HepG2 (cell line): ENCODE measurements around the gene CAPN11. TPM values are rescaled to one million over a fixed set of nuclear protein-coding genes. Genes with fewer than 3 reads are reported as not detected.

Source experiments
- ATAC-seq: fragments of 200-7000 bp; cut with Tn5 transposase; 3 replicates; pipeline ENCODE4 v1.9.1; 2020; ENCODE audit warnings: mild to moderate bottlenecking, moderate library complexity
- BruUV-seq: library from RNA; stranded (reverse); fragments of 400-500 nt; replicated peaks from 2 replicates; lab custom pipeline; 2021; lab: Mats Ljungman, UMichigan
- CTCF ChIA-PET: fragments of 300-600 bp; formaldehyde crosslinking; extraction: SDS; loops from one replicate; lab custom pipeline; 2021; ENCODE audit warnings: low total read pairs, inconsistent platforms, low intra/inter-chr PET ratio; lab: Yijun Ruan, JAX
- POLR2A ChIA-PET: fragments of 350-600 bp; sonication (Branson Sonifier 250); formaldehyde crosslinking; loops from one replicate; lab custom pipeline; 2020; ENCODE audit warnings: antibody characterized with exemption, inconsistent platforms; lab: Yijun Ruan, JAX
- DNase-seq: peaks from one replicate; pipeline ENCODE4 v3.0.0-alpha.2; 2015; ENCODE audit warnings: low spot score
- FAIRE-seq: peaks from 3 replicates; lab custom pipeline; 2011; peaks lifted over from hg19 to GRCh38; lab: Jason Lieb, UNC
- H2AFZ ChIP-seq: one replicate; pipeline ENCODE4 v1.6.1; 2011; ENCODE audit warnings: low read length, inconsistent platforms
- H3K27ac ChIP-seq: fragments of 300-600 bp; 3 replicates; pipeline ENCODE4 v1.8.0; 2011; ENCODE audit warnings: mixed run types, mild to moderate bottlenecking, mixed read lengths, low read length, inconsistent platforms; ENCODE audit not compliant: insufficient read depth; ENCODE audit errors: extremely low read length
- H3K27me3 ChIP-seq, 2 experiments: fragments of 200-600 bp in 1 of 2; 2 replicates in 1 of 2; 3 replicates in 1 of 2; pipeline versions ENCODE4 v1.6.0 to v1.8.0; 2011; ENCODE audit warnings: low read length in 2 of 2, mild to moderate bottlenecking in 2 of 2, moderate library complexity in 2 of 2, inconsistent platforms in 1 of 2; ENCODE audit not compliant: insufficient read depth in 2 of 2, control insufficient read depth in 1 of 2
- H3K36me3 ChIP-seq, 2 experiments: fragments of 200-600 bp in 1 of 2; replicated peaks in 1 of 2; 2 replicates in 1 of 2; 3 replicates in 1 of 2; pipeline versions ENCODE4 v1.5.1 to v1.8.0; 2011; ENCODE audit warnings: low read length in 2 of 2, inconsistent platforms in 1 of 2; ENCODE audit not compliant: insufficient read depth in 2 of 2, control insufficient read depth in 1 of 2
- H3K4me1 ChIP-seq: 2 replicates; pipeline ENCODE4 v1.5.1; 2012; ENCODE audit warnings: low read length, inconsistent platforms; ENCODE audit not compliant: insufficient read depth
- H3K4me2 ChIP-seq: 2 replicates; pipeline ENCODE4 v1.6.0; 2011; ENCODE audit warnings: low read depth, low read length, inconsistent platforms
- H3K4me3 ChIP-seq, 3 experiments: fragments of 200-600 bp in 1 of 3; sonication (generic), shearing (Covaris generic) in 1 of 3; replicated peaks in 1 of 3; 2 replicates each; pipeline ENCODE4 v1.5.1; 2011 to 2016; ENCODE audit warnings: low read length in 3 of 3, inconsistent platforms in 2 of 3, low read depth in 2 of 3, mild to moderate bottlenecking in 2 of 3, control low read depth in 1 of 3, mixed read lengths in 1 of 3; ENCODE audit not compliant: insufficient read depth in 1 of 3
- H3K79me2 ChIP-seq: one replicate; pipeline ENCODE4 v1.6.1; 2011; ENCODE audit warnings: low read length, inconsistent platforms; ENCODE audit not compliant: insufficient read depth
- H3K9ac ChIP-seq: 2 replicates; pipeline ENCODE4 v1.6.0; 2011; ENCODE audit warnings: mild to moderate bottlenecking, low read depth, low read length, inconsistent platforms; ENCODE audit not compliant: insufficient read depth
- H3K9me3 ChIP-seq: 2 replicates; pipeline ENCODE4 v1.5.1; 2012; ENCODE audit warnings: mild to moderate bottlenecking, low read length
- H4K20me1 ChIP-seq: 2 replicates; pipeline ENCODE4 v1.6.0; 2011; ENCODE audit warnings: inconsistent platforms, mild to moderate bottlenecking, low read length, moderate library complexity; ENCODE audit not compliant: insufficient read depth
- ARHGAP35 ChIP-seq: sonication (generic); formaldehyde crosslinking; IDR thresholded peaks from 2 replicates; pipeline ENCODE4 v1.9.0; 2022; ENCODE audit warnings: mild to moderate bottlenecking, inconsistent platforms, moderate library complexity, missing genetic modification reagents, borderline replicate concordance
- BRCA1 ChIP-seq: sonication (generic); formaldehyde crosslinking; IDR thresholded peaks from 2 replicates; pipeline ENCODE4 v1.4.0; 2020; ENCODE audit warnings: missing genetic modification reagents
- DR1 ChIP-seq: sonication (generic); formaldehyde crosslinking; IDR thresholded peaks from 2 replicates; pipeline ENCODE4 v1.8.0; 2021; ENCODE audit warnings: mild to moderate bottlenecking, missing genetic modification reagents, inconsistent platforms
- ESRRA ChIP-seq: sonication (generic); formaldehyde crosslinking; IDR thresholded peaks from 2 replicates; pipeline ENCODE4 v1.5.1; 2020; ENCODE audit warnings: mild to moderate bottlenecking, low read depth, missing genetic modification reagents
- EZH2 ChIP-seq: conservative IDR thresholded peaks from 2 replicates; pipeline ENCODE4 v1.6.1; 2012; ENCODE audit warnings: mild to moderate bottlenecking, low read depth, low read length, moderate library complexity
- GPN1 ChIP-seq: sonication (generic); formaldehyde crosslinking; IDR thresholded peaks from 2 replicates; pipeline ENCODE4 v1.5.1; 2020; ENCODE audit warnings: missing genetic modification reagents, borderline replicate concordance
- IRF2 ChIP-seq: IDR thresholded peaks from 2 replicates; pipeline ENCODE4 v1.6.1; 2018; ENCODE audit warnings: missing genetic modification reagents, missing compliant biosample characterization
- KLF16 ChIP-seq, 2 experiments: sonication (generic) in 1 of 2; formaldehyde crosslinking in 1 of 2; IDR thresholded peaks; 2 replicates each; pipeline versions ENCODE4 v1.6.1 to v1.8.0; 2016 to 2023; ENCODE audit warnings: missing genetic modification reagents in 2 of 2, missing compliant biosample characterization in 1 of 2
- MTA1 ChIP-seq: sonication (generic); formaldehyde crosslinking; IDR thresholded peaks from 2 replicates; pipeline ENCODE4 v1.4.0; 2020; ENCODE audit warnings: missing genetic modification reagents, mild to moderate bottlenecking, borderline replicate concordance
- RBAK ChIP-seq: sonication (generic); formaldehyde crosslinking; IDR thresholded peaks from 2 replicates; pipeline ENCODE4 v1.5.1; 2020; ENCODE audit warnings: mild to moderate bottlenecking, missing genetic modification reagents
- SAFB2 ChIP-seq: sonication (generic); formaldehyde crosslinking; IDR thresholded peaks from 2 replicates; pipeline ENCODE4 v1.5.1; 2020; ENCODE audit warnings: missing genetic modification reagents, low read depth, mild to moderate bottlenecking, borderline replicate concordance
- TAF1 ChIP-seq: sonication (generic); formaldehyde crosslinking; IDR thresholded peaks from 2 replicates; pipeline ENCODE4 v1.4.0; 2020; ENCODE audit warnings: missing genetic modification reagents
- ZFAT ChIP-seq: sonication (generic); formaldehyde crosslinking; conservative IDR thresholded peaks from 2 replicates; pipeline ENCODE4 v1.8.1; 2023; ENCODE audit warnings: missing genetic modification reagents, inconsistent platforms
- ZNF512 ChIP-seq: sonication (generic); formaldehyde crosslinking; IDR thresholded peaks from 2 replicates; pipeline ENCODE4 v1.4.0; 2020; ENCODE audit warnings: mild to moderate bottlenecking, missing genetic modification reagents
- ZNF607 ChIP-seq: sonication (generic); formaldehyde crosslinking; IDR thresholded peaks from 2 replicates; pipeline ENCODE4 v1.5.1; 2020; ENCODE audit warnings: missing genetic modification reagents, mild to moderate bottlenecking, borderline replicate concordance
- ZNF614 ChIP-seq: IDR thresholded peaks from 2 replicates; pipeline ENCODE4 v1.6.1; 2018; ENCODE audit warnings: missing biosample characterization, missing genetic modification reagents, inconsistent platforms, borderline replicate concordance
- WGBS: methylation state at CpG from one replicate; pipeline ENCODE4 v1.1.6; 2017; ENCODE audit warnings: low lambda C conversion rate; 5-methylcytosine and 5-hydroxymethylcytosine counted together
- in situ Hi-C: cut with HindIII; loops from 2 replicates; pipeline ENCODE4 v1.10.0; 2017; ENCODE audit warnings: low pct_unique_long_range_greater_than_20kb; ENCODE audit not compliant: extremely low pct_ligation_motif_present
- intact Hi-C: fragments of 100-400 bp; cut with micrococcal nuclease; formaldehyde crosslinking; loops from one replicate; pipeline ENCODE4 v1.10.0; 2022; ENCODE audit not compliant: unreplicated experiment
- polyA plus RNA-seq, 8 experiments: library from polyadenylated mRNA; depleted of rRNA in 3 of 8; stranded (reverse) in 7 of 8; unstranded in 1 of 8; fragments of >200 nt; fragmentation: Illumina TruSeq in 4 of 8; extraction: Trizol in 4 of 8; gene quantifications; 2 replicates each; pipeline versions ENCODE4 v1.2.1 to v1.2.3, GENCODE V29; 2011 to 2016; ENCODE audit warnings: low read depth in 4 of 8, missing spikeins in 1 of 8, mixed read lengths in 1 of 8; ENCODE audit not compliant: insufficient read depth in 1 of 8
- total RNA-seq, 5 experiments: library from RNA; depleted of rRNA; stranded (reverse); fragments of >200 nt; fragmentation: Illumina TruSeq; extraction: Trizol; gene quantifications; 2 replicates each; pipeline ENCODE4 v1.2.3, GENCODE V29; 2016; ENCODE audit warnings: low read depth in 1 of 5
- TF ChIP-seq, protein P1 (sequence below): sonication (generic); formaldehyde crosslinking; IDR thresholded peaks from 2 replicates; pipeline ENCODE4 v1.4.0; 2020; ENCODE audit warnings: mild to moderate bottlenecking, missing genetic modification reagents

The CAPN11 gene
- total and polyA plus RNA-seq, 2 of the 13 experiments (the other 11 are each of a cell fraction or from before 2014, with no cell fraction given), result 0.07 to 0.11 TPM

- H3K9ac ChIP-seq, result no peak overlapping the region
- no peaks in the 10 kb centered on the region for H4K20me1 ChIP-seq
- in situ Hi-C loops (no loop called here), intact Hi-C loops (no loop called here)
- H3K4me1 ChIP-seq, result peaks cover 60% of the 10 kb centered on the region
- BruUV-seq, result no TSS peak
- H3K36me3 ChIP-seq, result no peaks in the 10 kb centered on the region
- H3K27ac ChIP-seq, result no peak overlapping the region
- H3K27me3 ChIP-seq, result peaks cover 0 to 14% of the 10 kb centered on the region in 2 experiments; a peak in 3 of 5 replicates
- H3K4me2 ChIP-seq, result peak overlapping the region; percentile 25
- no peak overlapping the region for H3K4me3 ChIP-seq
- FAIRE-seq, result no peak
- ChIA-PET CTCF (no interaction called here), POLR2A (interaction anchor here (0.6 to 3.3 kb wide), 8 partner anchors 10 to 67 kb away, joined by 3 to 14 read pairs (median 4); partner anchors contain the start of gene HSP90AB1)
- H3K9me3 ChIP-seq, result no peaks in the 10 kb centered on the region
- H2AFZ ChIP-seq, result no peak overlapping the region
- TF ChIP-seq ZNF614, result 0 out of 2 replicates have a peak, but pooled peaks have one; percentile 2
- TF ChIP-seq MTA1 (CRISPR knock-in tag), result 0 out of 2 replicates have a peak, but pooled peaks have one; percentile 6
- no peak for TF ChIP-seq KLF16 (CRISPR knock-in tag; IDR thresholded peaks at IDR 0.05)
- no peak for TF ChIP-seq IRF2 (CRISPR knock-in tag)
- 0 out of 2 replicates have a peak, but pooled peaks have one; percentile 14 for TF ChIP-seq ZNF607 (CRISPR knock-in tag)
- H3K79me2 ChIP-seq, result no peaks in the 10 kb centered on the region
- no peak for DNase-seq
- WGBS, result 48% methylated on average over 7 of the region's 7 CpGs
- ATAC-seq, result peak; percentile 13; the same call in 2 of the 3 replicates
Observed at GRCh38 chr6:44179648-44180047, 21.0 kb downstream of the CAPN11 start.

DNA sequence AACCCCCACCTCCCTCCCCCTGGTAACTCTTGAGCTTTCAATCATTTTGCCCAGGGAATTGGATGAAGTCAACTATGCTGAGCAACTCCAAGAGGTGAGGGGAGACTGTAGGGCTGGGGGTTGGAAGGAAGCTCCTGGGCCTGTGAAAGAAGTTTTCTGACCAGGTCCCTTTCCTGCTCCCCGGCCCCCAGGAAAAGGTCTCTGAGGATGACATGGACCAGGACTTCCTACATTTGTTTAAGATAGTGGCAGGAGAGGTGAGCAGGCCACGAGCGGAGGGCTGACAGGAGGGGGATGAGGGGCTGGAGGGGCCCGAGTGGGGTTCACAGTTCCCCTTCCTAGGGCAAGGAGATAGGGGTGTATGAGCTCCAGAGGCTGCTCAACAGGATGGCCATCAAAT is 21.8 kb downstream of the CAPN11 start:
- H3K36me3 ChIP-seq, result no peaks in the 10 kb centered on the region
- BruUV-seq, result no TSS peak
- no peak overlapping the region for H3K4me3 ChIP-seq
- FAIRE-seq (no peak), DNase-seq (no peak), ATAC-seq (no peak)
- H3K4me2 ChIP-seq, result no peak overlapping the region
- CTCF ChIA-PET, result no interaction called here
- H4K20me1 ChIP-seq, result no peaks in the 10 kb centered on the region
- intact Hi-C loops (no loop called here), in situ Hi-C loops (no loop called here)
- H3K27ac ChIP-seq, result no peak overlapping the region
- H2AFZ ChIP-seq, result no peak overlapping the region
- 44% methylated on average over 4 of the region's 4 CpGs for WGBS
- H3K79me2 ChIP-seq, result no peaks in the 10 kb centered on the region
- H3K9ac ChIP-seq, result no peak overlapping the region
- POLR2A ChIA-PET, result interaction anchor here (0.8 to 1.4 kb wide), 4 partner anchors 11 to 66 kb away, joined by 3 to 4 read pairs (median 4); partner anchors contain the start of gene HSP90AB1
- H3K4me1 ChIP-seq, result peaks cover 60% of the 10 kb centered on the region
- no peaks in the 10 kb centered on the region for H3K9me3 ChIP-seq
- peaks cover 0 to 14% of the 10 kb centered on the region in 2 experiments; a peak in 3 of 5 replicates for H3K27me3 ChIP-seq
- TF ChIP-seq ZFAT (no peak), TAF1 (CRISPR knock-in tag) (no peak), DR1 (CRISPR knock-in tag) (no peak), EZH2 (no peak), ARHGAP35 (no peak), ESRRA (CRISPR knock-in tag) (no peak), ZNF512 (CRISPR knock-in tag) (no peak), RBAK (CRISPR knock-in tag) (no peak), BRCA1 (CRISPR knock-in tag) (no peak), GPN1 (CRISPR knock-in tag) (no peak), SAFB2 (CRISPR knock-in tag) (no peak)
- TF ChIP-seq, protein P1, sequence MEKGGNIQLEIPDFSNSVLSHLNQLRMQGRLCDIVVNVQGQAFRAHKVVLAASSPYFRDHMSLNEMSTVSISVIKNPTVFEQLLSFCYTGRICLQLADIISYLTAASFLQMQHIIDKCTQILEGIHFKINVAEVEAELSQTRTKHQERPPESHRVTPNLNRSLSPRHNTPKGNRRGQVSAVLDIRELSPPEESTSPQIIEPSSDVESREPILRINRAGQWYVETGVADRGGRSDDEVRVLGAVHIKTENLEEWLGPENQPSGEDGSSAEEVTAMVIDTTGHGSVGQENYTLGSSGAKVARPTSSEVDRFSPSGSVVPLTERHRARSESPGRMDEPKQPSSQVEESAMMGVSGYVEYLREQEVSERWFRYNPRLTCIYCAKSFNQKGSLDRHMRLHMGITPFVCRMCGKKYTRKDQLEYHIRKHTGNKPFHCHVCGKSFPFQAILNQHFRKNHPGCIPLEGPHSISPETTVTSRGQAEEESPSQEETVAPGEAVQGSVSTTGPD (CRISPR knock-in tag), result no peak
